GM13976 (cell line): ENCODE results near the gene MT1E.
"Not testable (repeated sequence)": the region's sequence is repeated elsewhere in the genome, so short reads cannot be mapped to it uniquely, and the experiment has no call there.

ENCODE experiments used
- DNase-seq: peaks from one replicate; pipeline ENCODE4 v3.0.0; 2012; ENCODE audit warnings: low spot score
- CTCF ChIP-seq: IDR thresholded peaks from 2 replicates; pipeline ENCODE4 v1.5.1; 2012; ENCODE audit warnings: borderline replicate concordance, mild to moderate bottlenecking; ENCODE audit not compliant: insufficient read depth; ENCODE audit errors: extremely low read depth, missing control alignments, control extremely low read depth
- in situ Hi-C: fragments of 300-500 bp; cut with MboI; formaldehyde crosslinking; loops from one replicate; pipeline ENCODE4 v1.12.0; 2022; ENCODE audit warnings: low sequenced_read_pairs, mixed read lengths, inconsistent platforms; ENCODE audit not compliant: unreplicated experiment

MT1E gene

GRCh38 chr16:56667581-56668571 is 42.3 kb downstream of the MT1E start, which contains the start of gene MT1G:
Gene MT1G, minus strand, starts transcription at chr16:56668065. Its CDS starts 72 bp downstream, at chr16:56667993.
- no peak for TF ChIP-seq CTCF
- in situ Hi-C loops, result no loop called here
- no peak for DNase-seq

GRCh38 chr16:56669005-56669839 is 43.6 kb downstream of the MT1E start, which contains the start of gene MT1H:
Gene MT1H, plus strand, starts transcription at chr16:56669814. Its CDS starts 71 bp downstream, at chr16:56669885.
- TF ChIP-seq CTCF, result no peak
- DNase-seq, result no peak
- in situ Hi-C loops, result no loop called here

- in situ Hi-C loops, result no loop called here
- TF ChIP-seq CTCF, result no peak
- DNase-seq, result no peak
Observed at GRCh38 chr16:56669840-56670619, 44.4 kb downstream of the MT1E start.

GRCh38 chr16:56670620-56670934 is 45.0 kb downstream of the MT1E start:
- no peak for DNase-seq
- in situ Hi-C loops, result no loop called here
- no peak for TF ChIP-seq CTCF

- in situ Hi-C loops, result not testable (repeated sequence)
Observed at GRCh38 chr16:56671691-56672090, 46.1 kb downstream of the MT1E start.

GRCh38 chr16:56672171-56672570 is 46.6 kb downstream of the MT1E start:
- in situ Hi-C loops, result not testable (repeated sequence)

More at GRCh38 chr16:56671691-56672090, 46.1 kb downstream of the MT1E start:
- DNase-seq, result not testable (repeated sequence)

More at GRCh38 chr16:56672171-56672570, 46.6 kb downstream of the MT1E start:
- DNase-seq, result not testable (repeated sequence)
